Omental fat pad (tissue), 4 donors: ENCODE data around the gene ELN. TPM values are rescaled to one million over a fixed set of nuclear protein-coding genes. Genes with fewer than 3 reads are reported as not detected.

ENCODE experiments used
- ATAC-seq: fragments of 150-250 bp; one replicate; pipeline ENCODE4 v1.9.1; 2016; ENCODE audit warnings: mild to moderate bottlenecking, moderate library complexity; ENCODE audit not compliant: low FRiP score
- DNase-seq: peaks from one replicate; pipeline ENCODE4 v3.0.0-alpha.2; 2019; ENCODE audit warnings: low spot score
- CTCF ChIP-seq, 3 donors: fragments of 450-650 bp; IDR thresholded peaks; one replicate each; pipeline ENCODE4 v1.5.1; 2016 to 2017; ENCODE audit warnings: antibody characterized with exemption in 3 of 3, mild to moderate bottlenecking in 3 of 3, moderate library complexity in 2 of 3
- total RNA-seq, 4 donors: library from RNA; depleted of rRNA; stranded (reverse); fragments of >200 nt; gene quantifications; one replicate each; pipeline ENCODE4 v1.1.0, GENCODE V29; 2016

ELN gene
- total RNA-seq, 4 donors from 2014 or later = 61.2 to 133 (median 83.8) TPM

- ATAC-seq = no peak
- no peak for DNase-seq
- TF ChIP-seq CTCF (IDR thresholded peaks at IDR 0.05) = no peak
Observed at GRCh38 chr7:74069790-74070618, 42.0 kb downstream of the ELN start.

GRCh38 chr7:74070619-74070921, 42.6 kb downstream of the ELN start:
- DNase-seq (no peak), ATAC-seq (no peak)
- TF ChIP-seq CTCF (IDR thresholded peaks at IDR 0.05) = no peak

GRCh38 chr7:74071121-74071520, 43.1 kb downstream of the ELN start:
- no peak for TF ChIP-seq CTCF (IDR thresholded peaks at IDR 0.05)
- no peak for DNase-seq
- no peak for ATAC-seq

GRCh38 chr7:74074770-74075169, 46.8 kb downstream of the ELN start:
- no peak for TF ChIP-seq CTCF (IDR thresholded peaks at IDR 0.05)
- DNase-seq (no peak), ATAC-seq (no peak)

- TF ChIP-seq CTCF (IDR thresholded peaks at IDR 0.05) = no peak
- no peak for DNase-seq
- ATAC-seq = no peak
Observed at GRCh38 chr7:74078461-74078860, 50.5 kb downstream of the ELN start.

GRCh38 chr7:74082770-74083116, 54.8 kb downstream of the ELN start:
- no peak for TF ChIP-seq CTCF (IDR thresholded peaks at IDR 0.05)
- DNase-seq = no peak
- no peak for ATAC-seq

GRCh38 chr7:74083117-74083876, 55.3 kb downstream of the ELN start, which contains the start of gene LIMK1:
TSS of gene LIMK1 (plus strand) at chr7:74083804. CDS start at chr7:74083991, 187 bp downstream.
- DNase-seq = no peak
- TF ChIP-seq CTCF (IDR thresholded peaks at IDR 0.05) = no peak
- peak; percentile 86 for ATAC-seq
